Iris pigment epithelial cell (primary cell): Measurements from ENCODE around the gene NKTR.

Source experiments
- DNase-seq: peaks from one replicate; pipeline ENCODE4 v3.0.0-alpha.2; 2011; ENCODE audit warnings: low read depth

NKTR gene

GRCh38 chr3:42694366-42694765 is 93.9 kb downstream of the NKTR start:
- no peak for DNase-seq

GRCh38 chr3:42696356-42697288 is 96.1 kb downstream of the NKTR start:
- DNase-seq = no peak

- DNase-seq = no peak
These were observed 97.0 kb downstream of the NKTR start for GRCh38 chr3:42697289-42698051.
